ENCODE results near the gene SMIM35.

SMIM35 gene

DNA sequence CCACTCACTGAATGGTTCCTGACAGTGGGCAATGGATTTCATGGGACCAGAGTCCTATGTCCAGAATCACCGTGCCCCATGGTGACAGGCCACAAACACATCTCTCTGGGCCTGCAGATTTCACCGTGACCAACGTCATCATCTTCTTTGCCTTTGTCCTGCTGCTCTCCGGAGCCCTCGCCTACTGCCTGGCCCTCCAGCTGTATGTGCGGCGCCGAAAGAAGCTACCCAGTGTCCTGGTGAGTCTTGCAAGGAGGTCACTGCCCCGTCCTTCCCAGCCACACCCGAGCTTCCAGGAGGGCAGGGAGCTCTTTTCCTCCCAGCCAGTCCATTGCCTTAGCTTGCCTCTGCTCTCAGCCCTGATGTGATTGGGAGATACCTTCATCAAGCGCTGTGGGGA lies 91.3 kb downstream of the SMIM35 start:
- TF ChIP-seq CTCF (IDR thresholded peaks at IDR 0.05; ENCODE audit: low read length) (no peak), EZH2 (IDR thresholded peaks at IDR 0.05; ENCODE audit: borderline replicate concordance, low read length) (no peak)
- Histone ChIP-seq H3K27me3 (ENCODE audit: insufficient read depth, low read length) (no peaks in the 10 kb centered on the region), H3K36me3 (ENCODE audit: insufficient read depth, low read length) (no peaks in the 10 kb centered on the region), H2AFZ (ENCODE audit: low read length) (no peak overlapping the region), H3K27ac (ENCODE audit: low read depth, low read length, poor library complexity, severe bottlenecking) (no peak overlapping the region), H4K20me1 (ENCODE audit: insufficient read depth, low read length) (no peaks in the 10 kb centered on the region), H3K9me3 (ENCODE audit: low read length) (no peaks in the 10 kb centered on the region), H3K4me2 (ENCODE audit: low read length) (no peak overlapping the region), H3K79me2 (ENCODE audit: insufficient read depth, low read length) (no peaks in the 10 kb centered on the region), H3F3A (ENCODE audit: insufficient read depth, low read length) (no peaks in the 10 kb centered on the region), H3K9ac (ENCODE audit: low read length) (no peak overlapping the region), H3K4me3 (ENCODE audit: low read depth, low read length, poor library complexity, severe bottlenecking) (no peak overlapping the region), H3K4me1 (ENCODE audit: insufficient read depth, low read length, severe bottlenecking) (peaks cover 9% of the 10 kb centered on the region), H3K9me2 (ENCODE audit: low read depth, low read length) (no peaks in the 10 kb centered on the region)

- H3K4me3 ChIP-seq (ENCODE audit: low read depth, low read length, poor library complexity, severe bottlenecking), result no peak overlapping the region
- H4K20me1 ChIP-seq (ENCODE audit: insufficient read depth, low read length), result no peaks in the 10 kb centered on the region
- H2AFZ ChIP-seq (ENCODE audit: low read length), result no peak overlapping the region
- H3K36me3 ChIP-seq (ENCODE audit: insufficient read depth, low read length), result no peaks in the 10 kb centered on the region
- TF ChIP-seq EZH2 (IDR thresholded peaks at IDR 0.05; ENCODE audit: borderline replicate concordance, low read length), result no peak
- TF ChIP-seq CTCF (IDR thresholded peaks at IDR 0.05; ENCODE audit: low read length), result no peak
- no peak overlapping the region for H3K27ac ChIP-seq (ENCODE audit: low read depth, low read length, poor library complexity, severe bottlenecking)
- no peaks in the 10 kb centered on the region for H3K27me3 ChIP-seq (ENCODE audit: insufficient read depth, low read length)
- H3K79me2 ChIP-seq (ENCODE audit: insufficient read depth, low read length), result no peaks in the 10 kb centered on the region
- no peaks in the 10 kb centered on the region for H3K9me2 ChIP-seq (ENCODE audit: low read depth, low read length)
- no peaks in the 10 kb centered on the region for H3K9me3 ChIP-seq (ENCODE audit: low read length)
- no peak overlapping the region for H3K9ac ChIP-seq (ENCODE audit: low read length)
- no peaks in the 10 kb centered on the region for H3F3A ChIP-seq (ENCODE audit: insufficient read depth, low read length)
- H3K4me2 ChIP-seq (ENCODE audit: low read length), result no peak overlapping the region
- H3K4me1 ChIP-seq (ENCODE audit: insufficient read depth, low read length, severe bottlenecking), result peaks cover 9% of the 10 kb centered on the region
These were observed 92.6 kb downstream of the SMIM35 start for GRCh38 chr11:117993988-117994745.

DNA sequence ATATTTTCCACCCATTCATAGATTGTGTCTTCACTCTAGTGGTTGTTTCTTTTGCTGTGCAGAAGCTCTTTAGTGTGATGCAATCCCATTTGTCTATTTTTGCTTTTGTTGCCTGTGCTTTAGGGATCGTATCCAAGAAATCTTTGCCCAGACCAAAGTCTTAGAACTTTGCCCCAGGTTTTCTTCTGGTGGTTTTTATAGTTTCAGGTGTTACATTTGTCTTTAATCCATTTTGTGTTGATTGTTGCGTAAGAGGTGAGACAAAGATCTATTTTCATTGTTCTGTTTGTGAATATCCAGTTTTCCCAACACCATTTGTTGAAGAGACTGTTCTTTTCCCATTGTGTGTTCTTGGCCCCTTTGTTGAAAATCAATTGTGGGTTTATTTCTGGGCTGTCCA lies 94.1 kb downstream of the SMIM35 start:
- Histone ChIP-seq H3K27ac (ENCODE audit: low read depth, low read length, poor library complexity, severe bottlenecking) (no peak overlapping the region), H3K36me3 (ENCODE audit: insufficient read depth, low read length) (no peaks in the 10 kb centered on the region), H3K79me2 (ENCODE audit: insufficient read depth, low read length) (no peaks in the 10 kb centered on the region)

More for the DNA sequence above, 94.1 kb downstream of the SMIM35 start:
- peaks cover 10% of the 10 kb centered on the region for H3K4me1 ChIP-seq (ENCODE audit: insufficient read depth, low read length, severe bottlenecking)
- H3K9ac ChIP-seq (ENCODE audit: low read length), result no peak overlapping the region
- H3F3A ChIP-seq (ENCODE audit: insufficient read depth, low read length), result no peaks in the 10 kb centered on the region
- no peak overlapping the region for H3K4me3 ChIP-seq (ENCODE audit: low read depth, low read length, poor library complexity, severe bottlenecking)
- H3K9me3 ChIP-seq (ENCODE audit: low read length), result no peaks in the 10 kb centered on the region
- no peak overlapping the region for H3K4me2 ChIP-seq (ENCODE audit: low read length)
- no peak overlapping the region for H2AFZ ChIP-seq (ENCODE audit: low read length)
- TF ChIP-seq EZH2 (IDR thresholded peaks at IDR 0.05; ENCODE audit: borderline replicate concordance, low read length), result no peak
- no peak for TF ChIP-seq CTCF (IDR thresholded peaks at IDR 0.05; ENCODE audit: low read length)
- H3K27me3 ChIP-seq (ENCODE audit: insufficient read depth, low read length), result no peaks in the 10 kb centered on the region
- no peaks in the 10 kb centered on the region for H4K20me1 ChIP-seq (ENCODE audit: insufficient read depth, low read length)
- no peaks in the 10 kb centered on the region for H3K9me2 ChIP-seq (ENCODE audit: low read depth, low read length)
